HG02943 (cell line): Measurements from ENCODE around the gene MARK4.
"Not testable (repeated sequence)": the region's sequence is repeated elsewhere in the genome, so short reads cannot be mapped to it uniquely, and the experiment has no call there.

ENCODE experiments used
- ATAC-seq: cut with Tn5 transposase; IDR thresholded peaks from one replicate; pipeline ENCODE4 v1.9.1; 2021; ENCODE audit warnings: mild to moderate bottlenecking, low read depth, moderate library complexity; ENCODE audit not compliant: unreplicated experiment

MARK4 gene

DNA sequence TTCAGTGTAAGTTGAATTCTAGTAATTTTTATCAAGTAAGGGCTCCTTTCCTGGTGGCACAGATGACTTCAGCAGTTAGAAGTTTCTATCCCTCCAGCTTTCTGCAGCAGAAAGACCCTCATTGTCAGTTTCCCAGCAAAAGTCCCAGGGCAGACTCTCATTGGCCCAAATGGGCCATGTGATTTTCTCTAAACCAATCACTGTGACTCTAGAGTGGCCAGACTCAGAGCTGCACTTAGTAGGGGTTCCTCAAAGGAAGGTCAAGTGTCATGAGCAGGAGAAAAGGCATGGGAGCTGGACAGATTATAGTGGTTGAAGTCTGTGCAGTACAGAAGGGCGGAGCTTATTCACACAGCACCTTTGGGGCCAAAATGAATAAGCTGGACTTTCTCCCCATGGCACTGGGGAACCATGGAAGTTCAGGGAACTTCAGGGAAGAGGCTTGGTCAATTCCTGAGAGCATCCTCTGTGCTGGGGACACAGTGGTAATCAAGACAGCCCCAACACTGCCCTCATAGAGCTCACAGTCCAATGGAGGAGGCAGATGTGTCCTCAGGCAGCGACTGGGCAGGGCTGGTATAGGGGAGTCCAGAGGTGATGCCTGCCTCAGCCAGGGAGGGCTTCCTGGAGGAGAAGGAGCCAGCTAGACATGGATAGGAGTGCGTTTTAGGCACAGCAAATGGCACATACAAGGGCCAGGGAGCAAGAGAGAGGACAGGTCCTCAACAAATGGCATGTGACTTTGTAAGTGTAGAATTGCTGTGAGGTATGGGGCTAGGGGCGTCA is 53.3 kb downstream of the MARK4 start:
- ATAC-seq, result no peak

DNA sequence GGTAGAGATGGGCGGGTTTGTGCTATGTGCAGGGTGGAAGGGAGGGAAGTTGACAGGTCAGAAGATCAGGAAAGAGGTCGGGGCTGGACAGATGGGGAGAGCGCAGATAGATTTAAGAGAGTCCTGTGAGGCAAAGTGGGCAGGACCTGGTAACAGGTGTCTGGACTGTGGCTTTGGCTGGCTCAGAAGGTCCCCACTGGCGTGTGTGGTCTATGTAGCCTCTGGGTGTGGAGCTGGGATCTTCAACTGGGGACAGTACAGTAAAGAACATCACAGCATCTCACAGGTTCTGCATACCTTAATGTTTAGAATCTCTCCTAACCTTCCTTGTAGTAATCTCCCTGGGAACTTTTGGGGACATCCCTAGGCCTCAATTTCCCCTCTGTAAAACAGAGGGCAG is 53.9 kb downstream of the MARK4 start:
- no peak for ATAC-seq

DNA sequence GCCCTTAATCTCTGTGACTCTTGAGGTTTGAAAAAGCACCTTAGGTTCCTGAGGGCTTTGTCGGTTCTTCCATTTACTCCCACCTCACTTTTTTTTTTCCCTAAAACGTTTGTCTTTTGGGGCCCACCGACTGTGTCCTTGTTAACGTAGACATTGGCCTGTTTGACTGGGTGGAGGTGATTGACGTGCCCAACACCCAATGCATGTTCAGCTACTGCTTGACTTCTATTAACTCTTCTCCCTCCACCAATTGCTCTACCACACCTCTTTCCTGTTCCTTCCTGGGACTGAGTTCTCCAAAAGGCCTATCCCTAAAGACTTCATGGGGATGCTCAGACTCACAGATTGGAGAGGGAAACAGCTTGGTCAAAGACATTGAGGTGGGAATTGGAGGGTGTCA is 54.4 kb downstream of the MARK4 start:
- ATAC-seq, result no peak

DNA sequence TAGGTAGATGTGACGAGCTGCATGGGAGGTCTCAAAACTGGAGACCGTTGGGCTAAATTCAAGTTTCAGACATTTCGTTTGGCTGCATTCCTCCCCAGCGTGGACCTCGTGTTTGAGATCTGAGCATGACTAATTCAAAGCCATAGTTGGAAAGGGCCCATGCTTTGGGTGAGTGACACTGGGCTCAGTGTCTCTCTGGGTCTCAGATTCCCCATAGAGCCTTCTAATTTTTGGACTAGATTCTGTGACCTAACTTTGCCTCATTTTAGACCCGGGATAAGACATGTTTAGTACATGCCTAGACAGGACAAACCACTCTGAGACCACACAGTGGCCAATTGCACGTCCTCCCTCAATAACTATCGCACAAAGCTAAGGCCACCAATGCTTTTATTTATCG is 55.0 kb downstream of the MARK4 start:
- no peak for ATAC-seq

- ATAC-seq, result no peak
Observed at GRCh38 chr19:45306518-45307027, 55.5 kb downstream of the MARK4 start.

GRCh38 chr19:45307361-45307760 is 56.3 kb downstream of the MARK4 start:
- no peak for ATAC-seq

DNA sequence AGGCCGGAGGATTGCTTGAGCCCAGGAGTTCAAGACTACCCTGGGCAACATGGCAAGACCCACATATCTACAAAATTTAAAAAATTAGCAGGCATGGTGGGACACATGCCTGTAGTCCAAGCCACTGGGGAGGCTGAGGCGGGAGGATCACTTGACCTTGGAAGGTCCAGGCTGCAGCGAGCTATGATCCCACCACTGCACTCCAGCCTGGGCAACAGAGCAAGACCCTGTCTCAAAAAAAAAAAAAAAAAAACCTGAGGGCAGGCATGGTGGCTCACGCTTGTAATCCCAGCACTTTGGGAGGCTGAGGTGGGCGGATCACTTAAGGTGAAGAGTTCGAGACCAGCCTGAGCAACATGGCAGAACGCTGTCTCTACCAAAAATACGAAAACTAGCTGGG is 58.3 kb downstream of the MARK4 start:
- not testable (repeated sequence) for ATAC-seq

DNA sequence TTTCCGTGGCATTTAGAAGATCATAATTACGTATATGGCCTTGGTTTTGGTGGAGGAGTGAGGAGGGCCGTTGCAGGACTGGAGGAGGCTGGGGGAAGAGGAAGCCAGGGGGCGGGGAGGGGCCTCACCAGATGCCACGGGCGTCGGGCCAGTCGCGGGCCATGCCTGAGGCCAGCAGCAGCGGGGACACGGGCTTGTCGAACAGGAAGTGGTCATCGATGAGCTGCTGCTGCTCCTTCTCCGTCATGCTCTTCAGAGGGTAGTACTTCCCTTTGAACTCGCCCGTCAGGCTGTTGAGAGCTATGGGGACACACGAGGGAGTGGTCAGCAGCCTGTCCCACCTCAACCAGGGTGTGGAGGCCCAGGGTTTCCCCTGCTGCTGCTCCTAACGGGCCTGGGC is 60.5 kb downstream of the MARK4 start:
- ATAC-seq, result no peak

- not testable (repeated sequence) for ATAC-seq
Observed at GRCh38 chr19:45312285-45312684, 61.2 kb downstream of the MARK4 start.

- ATAC-seq, result no peak
Observed at GRCh38 chr19:45314708-45315245, 63.7 kb downstream of the MARK4 start.

GRCh38 chr19:45315304-45315703 is 64.2 kb downstream of the MARK4 start:
- no peak for ATAC-seq

DNA sequence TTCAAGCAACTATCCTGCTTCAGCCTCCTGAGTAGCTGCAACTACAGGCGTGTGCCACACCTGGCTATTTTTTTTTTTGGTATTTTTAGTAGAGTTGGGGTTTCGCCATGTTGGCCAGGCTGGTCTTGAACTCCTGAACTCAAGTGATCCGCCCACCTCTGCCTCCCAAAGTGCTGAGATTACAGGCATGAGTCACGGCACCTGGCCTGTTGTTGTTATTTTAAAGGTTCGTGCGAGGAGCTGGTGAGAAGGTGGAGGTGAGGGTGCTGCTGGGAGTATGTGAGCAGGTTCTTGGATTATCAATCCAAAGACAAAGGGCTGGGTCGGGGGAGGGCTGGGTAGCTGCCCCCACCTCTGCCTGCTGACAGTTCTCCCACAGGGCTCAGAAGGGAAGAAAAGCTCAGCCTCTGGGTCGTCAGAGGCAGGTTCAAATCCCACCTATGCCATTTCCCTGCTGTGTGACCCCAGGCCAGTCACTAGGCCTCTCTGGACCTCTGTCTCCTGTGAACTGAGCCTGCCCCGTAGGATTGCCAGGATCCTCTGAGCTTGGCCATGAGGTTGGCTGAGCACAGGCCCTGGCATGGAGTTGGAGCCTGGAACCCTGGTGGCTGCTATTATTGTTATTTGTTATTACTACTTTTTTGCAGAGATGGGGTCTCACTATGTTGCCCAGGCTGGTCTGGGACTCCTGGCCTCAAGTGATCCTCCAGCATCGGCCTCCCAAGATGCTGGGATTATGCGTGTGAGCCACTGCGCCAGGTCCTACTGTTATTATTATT is 70.1 kb downstream of the MARK4 start:
- no peak for ATAC-seq

DNA sequence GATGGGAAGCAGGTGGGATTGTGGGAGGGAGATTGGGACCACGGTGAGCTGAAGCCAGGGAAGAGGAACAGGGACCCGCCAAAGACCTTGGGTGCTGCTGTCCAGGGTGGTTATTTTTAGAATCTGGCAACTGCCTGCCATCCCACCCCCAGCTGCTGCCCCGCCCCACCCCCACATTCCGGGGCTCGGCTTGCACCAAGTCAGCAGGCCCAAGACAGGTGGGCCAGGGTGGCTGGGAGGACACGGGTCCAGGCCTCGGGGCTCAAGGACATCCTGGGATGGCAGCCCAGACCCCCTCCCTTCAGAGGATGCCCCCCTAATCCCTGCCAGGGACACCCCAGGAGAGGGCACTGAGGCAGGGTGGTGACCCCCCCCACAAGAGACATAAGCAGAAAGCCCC is 70.8 kb downstream of the MARK4 start:
- no peak for ATAC-seq

DNA sequence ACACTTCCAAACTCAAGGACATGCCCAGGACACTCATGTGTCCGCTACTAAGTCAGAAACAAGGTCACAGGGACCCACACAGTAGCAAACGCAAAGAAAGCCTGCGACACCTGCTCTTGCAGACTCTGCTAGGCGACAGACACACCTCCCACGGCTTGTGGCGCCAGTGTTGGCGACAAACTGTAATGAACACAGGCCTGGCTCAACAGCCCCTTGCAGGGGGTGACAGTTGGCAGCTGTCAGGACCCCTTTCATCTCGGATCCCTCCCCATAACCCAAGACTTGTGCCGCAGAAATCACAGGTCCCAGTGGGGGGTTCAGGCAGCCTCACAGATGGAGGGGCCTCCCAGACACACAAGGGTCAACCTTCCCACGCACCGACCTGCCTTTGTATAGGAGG is 71.2 kb downstream of the MARK4 start:
- no peak for ATAC-seq

DNA sequence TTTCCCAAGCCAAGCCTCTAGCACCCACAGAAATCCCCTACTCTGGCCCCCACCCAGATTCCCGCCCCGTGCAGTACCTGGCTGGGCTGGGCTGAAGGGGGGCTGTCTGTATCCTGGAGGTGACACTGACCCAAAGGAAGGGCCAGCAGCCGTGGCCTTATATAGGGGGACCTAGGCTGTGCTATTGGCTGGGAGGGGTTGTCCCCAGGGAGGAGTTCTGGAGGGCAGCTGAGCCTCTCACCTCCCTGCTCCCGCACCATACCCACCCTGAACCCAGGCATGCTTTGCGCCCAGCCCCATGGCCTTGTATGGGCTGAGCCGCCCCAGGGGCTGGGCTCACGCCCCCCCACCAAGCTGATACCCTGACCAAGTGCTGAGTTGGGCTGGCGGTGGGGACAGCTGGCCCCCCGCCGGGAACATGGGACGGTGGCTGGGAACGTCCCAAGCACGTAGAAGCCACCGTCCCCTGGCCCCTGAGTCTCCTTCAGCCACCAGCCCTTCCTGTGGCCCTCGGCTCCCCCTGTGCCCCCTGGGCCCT is 71.7 kb downstream of the MARK4 start, which contains the start of gene CKM:
TSS of gene CKM (minus strand) at position 132 of the 538 bp plus-strand sequence. CDS start 3,162 bp downstream, outside the sequence.
- ATAC-seq, result no peak

- ATAC-seq, result no peak
Observed at GRCh38 chr19:45323671-45324081, 72.6 kb downstream of the MARK4 start.

GRCh38 chr19:45324349-45324907 is 73.4 kb downstream of the MARK4 start:
- no peak for ATAC-seq

- ATAC-seq, result no peak
Observed at GRCh38 chr19:45327404-45328143, 76.5 kb downstream of the MARK4 start.

- no peak for ATAC-seq
Observed at GRCh38 chr19:45331411-45331810, 80.3 kb downstream of the MARK4 start.
